Osteocyte (in vitro differentiated cells): ENCODE results near the gene RB1. TPM values are rescaled to one million over a fixed set of nuclear protein-coding genes. Genes with fewer than 3 reads are reported as not detected.
A peak's percentile ranks its signal among the peaks of the same experiment; 100 is the strongest.
"Not testable (repeated sequence)": the region's sequence is repeated elsewhere in the genome, so short reads cannot be mapped to it uniquely, and the experiment has no call there.

ENCODE experiments used
- DNase-seq: peaks from one replicate; pipeline ENCODE4 v3.0.0; 2021; ENCODE audit warnings: mixed read lengths; ENCODE audit not compliant: unreplicated experiment; ENCODE audit errors: extremely low spot score
- H3K27ac Mint-ChIP-seq: one replicate; pipeline ENCODE4 v1.8.0; 2021; ENCODE audit warnings: mild to moderate bottlenecking, mixed read lengths; ENCODE audit not compliant: unreplicated experiment
- H3K27me3 Mint-ChIP-seq: one replicate; pipeline ENCODE4 v1.8.0; 2021; ENCODE audit warnings: mixed read lengths; ENCODE audit not compliant: unreplicated experiment
- H3K36me3 Mint-ChIP-seq: one replicate; pipeline ENCODE4 v1.8.0; 2021; ENCODE audit warnings: mixed read lengths; ENCODE audit not compliant: unreplicated experiment
- H3K4me1 Mint-ChIP-seq: one replicate; pipeline ENCODE4 v1.8.0; 2021; ENCODE audit warnings: mixed read lengths; ENCODE audit not compliant: unreplicated experiment
- H3K4me3 Mint-ChIP-seq: one replicate; pipeline ENCODE4 v1.8.0; 2021; ENCODE audit warnings: mild to moderate bottlenecking, moderate library complexity, mixed read lengths; ENCODE audit not compliant: unreplicated experiment
- H3K9me3 Mint-ChIP-seq: one replicate; pipeline ENCODE4 v1.8.0; 2021; ENCODE audit warnings: mixed read lengths; ENCODE audit not compliant: unreplicated experiment
- CTCF ChIP-seq: fragments of 200-600 bp; sonication (generic); IDR thresholded peaks from 2 replicates; pipeline ENCODE4 v1.5.0; 2021; ENCODE audit warnings: antibody characterized with exemption, mild to moderate bottlenecking, moderate library complexity
- total RNA-seq: library from RNA; stranded (reverse); gene quantifications from 2 replicates; pipeline ENCODE4 v1.2.1, GENCODE V29; 2021

Gene RB1
- total RNA-seq, 1 donor from 2014 or later, result 42.3 TPM

DNA sequence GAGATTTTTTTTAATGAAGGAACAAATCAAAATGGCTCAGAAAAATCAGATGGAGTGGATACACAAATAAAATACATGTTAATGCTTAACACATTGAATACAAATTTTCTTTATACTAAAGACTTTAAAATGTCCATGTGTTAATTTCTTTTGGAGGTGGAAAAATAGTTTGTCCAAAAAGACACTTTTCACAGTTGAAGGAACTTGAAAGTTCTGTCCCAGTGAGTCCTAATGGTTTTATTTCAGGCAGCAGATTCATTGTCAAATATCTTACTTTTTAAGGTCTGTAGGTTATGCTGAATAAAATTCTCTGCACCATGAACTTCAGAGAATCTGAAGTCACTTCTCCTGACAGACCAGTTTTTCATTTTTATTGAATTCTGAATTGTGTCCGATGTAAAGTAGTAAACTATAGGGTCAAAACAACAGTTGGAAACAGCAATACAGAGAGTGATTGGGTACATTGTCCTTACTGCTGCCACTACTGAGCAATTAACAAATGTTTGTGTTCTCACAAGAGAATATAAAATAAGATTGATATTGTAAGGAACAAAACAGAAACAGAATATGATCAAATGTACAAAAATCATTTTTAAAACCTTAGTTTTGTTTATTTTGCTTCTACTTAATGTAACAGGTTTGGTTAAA lies 107.7 kb downstream of the RB1 start:
- DNase-seq, result no peak
- Mint-ChIP-seq H3K27ac (peak overlapping the region; percentile 99), H3K4me3 (peak overlapping the region; percentile 88), H3K9me3 (no peaks in the 10 kb centered on the region), H3K36me3 (peaks cover 24% of the 10 kb centered on the region), H3K4me1 (peaks cover 41% of the 10 kb centered on the region), H3K27me3 (no peaks in the 10 kb centered on the region)
- TF ChIP-seq CTCF, result no peak

DNA sequence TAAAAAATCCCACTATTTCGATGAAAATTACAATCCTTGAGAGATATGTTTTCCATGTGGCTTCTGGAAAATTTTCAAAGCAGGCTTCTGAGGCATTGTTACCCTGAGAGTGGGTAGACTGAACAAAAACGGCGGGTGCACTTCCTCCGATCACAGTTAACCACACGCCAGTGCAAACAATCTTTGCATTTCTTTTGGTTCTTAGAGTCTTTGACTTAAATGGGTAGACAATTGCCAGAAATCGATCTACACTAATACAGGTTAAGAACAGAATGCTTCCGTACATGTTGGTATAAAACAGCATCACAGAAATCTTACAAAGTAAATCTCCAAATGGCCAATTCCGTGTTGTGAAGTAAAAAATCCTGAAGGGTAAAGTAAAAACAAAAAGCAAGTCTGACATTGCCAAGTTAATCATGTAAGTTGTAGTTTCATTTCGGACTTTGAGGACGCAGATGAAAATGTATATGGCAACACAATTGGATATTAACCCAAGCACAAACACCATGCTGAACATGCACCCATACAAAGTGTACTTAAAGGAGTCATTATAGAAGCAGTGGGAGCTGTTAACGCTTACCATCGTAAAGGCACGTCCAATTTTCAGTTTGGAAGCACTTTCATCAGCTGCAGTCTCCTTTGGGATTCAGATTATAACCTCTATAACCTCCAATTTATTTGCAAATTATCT lies 108.4 kb downstream of the RB1 start:
- peaks cover 41% of the 10 kb centered on the region for H3K4me1 Mint-ChIP-seq
- no peaks in the 10 kb centered on the region for H3K27me3 Mint-ChIP-seq
- no peak for TF ChIP-seq CTCF
- H3K27ac Mint-ChIP-seq, result peak overlapping the region; percentile 99
- H3K36me3 Mint-ChIP-seq, result peaks cover 27% of the 10 kb centered on the region
- no peaks in the 10 kb centered on the region for H3K9me3 Mint-ChIP-seq
- no peak for DNase-seq
- H3K4me3 Mint-ChIP-seq, result peak overlapping the region; percentile 88

DNA sequence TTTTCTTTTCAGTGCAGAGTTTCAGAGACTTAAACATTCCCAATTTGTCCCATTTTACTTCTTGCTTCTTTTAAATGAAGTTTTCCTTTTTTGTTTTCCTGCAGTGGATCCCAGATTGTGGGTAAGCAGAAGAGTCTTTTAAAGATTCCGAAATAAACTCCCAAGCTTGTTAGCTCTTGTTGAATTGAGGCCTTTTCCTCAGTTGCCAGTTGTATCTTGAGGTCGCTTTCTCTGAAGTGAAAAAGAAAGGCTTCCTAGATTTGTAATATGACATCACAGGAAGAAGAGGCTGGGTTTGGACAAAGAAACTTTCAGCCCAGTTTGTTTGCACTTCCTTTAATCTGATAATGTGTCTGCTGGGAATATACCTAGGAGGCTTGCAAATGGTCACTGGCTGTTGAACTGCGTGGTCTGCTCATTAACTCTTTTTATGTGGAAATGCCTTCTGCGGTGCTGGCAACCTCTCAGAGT lies 109.4 kb downstream of the RB1 start, which contains the start of gene LPAR6:
LPAR6 (minus strand) TSS at position 233 of the 471 bp plus-strand sequence. CDS start 690 bp downstream, outside the sequence.
- TF ChIP-seq CTCF, result no peak
- Mint-ChIP-seq H3K36me3 (peaks cover 36% of the 10 kb centered on the region), H3K9me3 (peaks cover 5% of the 10 kb centered on the region), H3K27me3 (no peaks in the 10 kb centered on the region), H3K4me3 (peak within 1 kb of the TSS; percentile 88), H3K4me1 (peaks cover 41% of the 10 kb centered on the region), H3K27ac (peak within 1 kb of the TSS; percentile 99)
- no peak for DNase-seq

DNA sequence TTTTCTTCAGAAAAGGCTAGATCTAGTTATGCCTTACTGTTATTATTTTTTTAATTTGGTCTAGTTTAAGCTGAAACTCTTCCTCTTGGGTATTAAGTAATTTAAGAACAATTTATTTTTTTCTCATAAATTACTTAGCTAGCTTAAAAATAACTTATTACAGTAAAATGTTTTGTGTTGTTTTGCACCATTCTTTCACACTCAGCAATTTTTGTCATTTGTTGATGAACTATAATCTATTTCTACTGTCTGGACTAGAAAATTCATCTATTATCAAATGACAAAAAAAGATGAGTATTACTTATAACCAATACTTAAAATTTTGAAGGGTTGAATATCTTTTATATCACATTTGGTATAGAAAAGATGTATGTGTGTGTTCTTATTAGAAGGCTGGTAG lies 111.0 kb downstream of the RB1 start:
- Mint-ChIP-seq H3K27me3 (no peaks in the 10 kb centered on the region), H3K9me3 (peaks cover 14% of the 10 kb centered on the region), H3K4me3 (no peak overlapping the region), H3K4me1 (peaks cover 31% of the 10 kb centered on the region), H3K27ac (peak overlapping the region; percentile 34), H3K36me3 (peaks cover 34% of the 10 kb centered on the region)
- no peak for TF ChIP-seq CTCF
- no peak for DNase-seq

- no peak for TF ChIP-seq CTCF
- Mint-ChIP-seq H3K4me3 (no peak overlapping the region), H3K9me3 (peaks cover 24% of the 10 kb centered on the region), H3K27ac (peak overlapping the region; percentile 14), H3K27me3 (no peaks in the 10 kb centered on the region), H3K36me3 (peaks cover 38% of the 10 kb centered on the region), H3K4me1 (peaks cover 24% of the 10 kb centered on the region)
- DNase-seq, result no peak
These were observed 112.0 kb downstream of the RB1 start for GRCh38 chr13:48415516-48415915.

DNA sequence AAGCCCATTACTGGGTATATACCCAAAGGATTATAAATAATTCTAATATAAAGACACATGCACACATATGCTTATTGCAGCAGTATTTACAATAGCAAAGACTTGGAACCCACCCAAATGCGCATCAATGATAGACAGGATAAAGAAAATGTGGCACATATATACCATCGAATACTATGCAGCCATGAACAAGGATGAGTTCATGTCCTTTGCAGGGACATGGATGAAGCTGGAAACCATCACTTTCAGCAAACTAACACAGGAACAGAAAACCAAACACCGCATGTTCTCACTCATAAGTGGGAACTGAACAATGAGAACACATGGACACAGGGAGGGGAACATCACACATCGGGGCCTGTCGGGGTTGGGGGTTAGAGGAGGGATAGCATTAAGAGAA lies 118.5 kb downstream of the RB1 start:
- not testable (repeated sequence) for DNase-seq, H3K4me1 Mint-ChIP-seq, H3K4me3 Mint-ChIP-seq, H3K27me3 Mint-ChIP-seq, H3K27ac Mint-ChIP-seq
- Mint-ChIP-seq H3K36me3 (peaks cover 32% of the 10 kb centered on the region), H3K9me3 (peaks cover 32% of the 10 kb centered on the region)
